ENCODE data around the gene PRKCB.

GRCh38 chr16:24045641-24046040, 209.9 kb downstream of the PRKCB start:
- TF ChIP-seq SP1 (IDR thresholded peaks at IDR 0.05; ENCODE audit: low read depth) (no peak), POLR2A (IDR thresholded peaks at IDR 0.05; ENCODE audit: borderline replicate concordance, extremely low read depth, insufficient read depth, insufficient read length) (no peak), EZH2 (IDR thresholded peaks at IDR 0.05) (no peak)

All from HCT116 (cell line).